OCI-LY3 (cell line): Measurements from ENCODE around the gene ARHGAP36.

Experiments
- H2AFZ ChIP-seq: fragments of 200-600, 300-600 bp; shearing (Covaris generic); 2 replicates; pipeline ENCODE4 v1.6.0; 2014; ENCODE audit warnings: antibody characterized with exemption, low read depth, low read length
- H3K27ac ChIP-seq: fragments of 200-600, 300-600 bp; sonication (generic); 2 replicates; pipeline ENCODE4 v1.5.1; 2014; ENCODE audit warnings: mild to moderate bottlenecking, low read length, moderate library complexity, mixed read lengths
- H3K27me3 ChIP-seq: fragments of 200-600, 300-600 bp; sonication (generic); 2 replicates; pipeline ENCODE4 v1.6.1; 2014; ENCODE audit warnings: low read depth, low read length, mixed read lengths
- H3K36me3 ChIP-seq: fragments of 200-600, 300-600 bp; sonication (generic); replicated peaks from 2 replicates; pipeline ENCODE3; 2014; ENCODE audit warnings: low read depth, low read length, mixed read lengths
- H3K4me1 ChIP-seq: fragments of 300-600, 200-600 bp; sonication (generic); 2 replicates; pipeline ENCODE4 v1.6.1; 2014; ENCODE audit warnings: low read length, mixed read lengths
- H3K4me2 ChIP-seq: fragments of 200-600, 300-600 bp; sonication (generic); 2 replicates; pipeline ENCODE4 v1.6.1; 2014; ENCODE audit warnings: low read length, mixed read lengths
- H3K4me3 ChIP-seq: fragments of 300-600, 200-600 bp; sonication (generic); 2 replicates; pipeline ENCODE4 v1.5.1; 2014; ENCODE audit warnings: antibody characterized with exemption, mild to moderate bottlenecking, low read length, moderate library complexity
- H3K79me2 ChIP-seq: fragments of 300-600, 200-600 bp; shearing (Covaris generic); 2 replicates; pipeline ENCODE4 v1.6.1; 2014; ENCODE audit warnings: mild to moderate bottlenecking, low read length, mixed read lengths
- H3K9ac ChIP-seq: fragments of 300-600, 200-600 bp; shearing (Covaris generic); 2 replicates; pipeline ENCODE4 v1.6.0; 2014; ENCODE audit warnings: mild to moderate bottlenecking, low read length, moderate library complexity
- H3K9me3 ChIP-seq: fragments of 200-600, 300-600 bp; shearing (Covaris generic); 2 replicates; pipeline ENCODE4 v1.6.1; 2014; ENCODE audit warnings: low read length, mixed read lengths; ENCODE audit not compliant: insufficient read depth
- H4K20me1 ChIP-seq: fragments of 200-600, 300-600 bp; sonication (generic); 2 replicates; pipeline ENCODE4 v1.6.1; 2016; ENCODE audit warnings: low read length, mixed read lengths; ENCODE audit not compliant: insufficient read depth
- EZH2phosphoT487 ChIP-seq: fragments of 200-600 bp; shearing (Covaris generic); IDR thresholded peaks from 2 replicates; pipeline ENCODE4 v1.6.1; 2018; ENCODE audit warnings: antibody characterized with exemption, mixed run types, low read depth
- TF ChIP-seq, protein P1 (sequence below): fragments of 200-600, 300-600 bp; sonication (generic); IDR thresholded peaks from 2 replicates; pipeline ENCODE4 v1.5.1; 2014; ENCODE audit warnings: antibody characterized with exemption, low read length, low read depth

The ARHGAP36 gene

DNA sequence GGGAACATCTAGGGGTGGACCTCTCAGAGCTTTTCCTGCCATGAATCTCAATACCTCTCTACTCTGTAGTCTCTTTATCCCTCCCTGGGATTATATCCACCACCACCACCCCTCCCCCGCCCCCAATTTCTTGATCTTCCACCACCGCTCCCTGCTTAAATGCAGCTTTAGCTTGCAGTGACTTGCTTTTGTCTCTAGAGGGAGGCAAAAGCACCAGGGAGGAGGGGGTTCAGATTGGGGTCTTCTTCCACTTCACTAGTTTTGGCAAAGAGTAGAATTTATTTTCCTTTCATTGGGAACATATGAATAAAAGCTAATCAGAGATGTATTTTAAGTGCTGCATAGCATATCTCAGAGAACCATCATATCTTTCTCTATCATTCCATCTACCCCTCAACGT is 5.5 kb downstream of the ARHGAP36 start:
- no peak overlapping the region for H3K27ac ChIP-seq

DNA sequence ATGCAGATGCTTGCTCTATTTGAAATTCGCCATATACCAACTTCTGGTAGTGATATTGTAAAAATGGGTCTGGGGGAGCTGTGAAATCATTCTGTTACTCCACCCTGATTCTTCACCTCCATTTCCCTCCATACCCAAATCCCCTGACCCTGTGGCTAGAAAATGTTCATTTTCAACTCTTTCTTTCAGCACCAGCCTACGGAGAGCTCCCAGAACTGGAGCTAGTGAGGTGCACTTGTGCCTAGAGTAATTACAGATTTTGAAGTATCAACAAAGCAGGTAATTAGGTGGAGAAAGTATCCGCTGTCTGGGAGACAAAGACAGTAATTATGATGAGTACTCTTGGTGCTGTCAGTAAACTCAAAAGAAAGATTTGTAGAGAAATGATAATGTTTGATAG is 8.1 kb downstream of the ARHGAP36 start:
- Histone ChIP-seq H3K4me3 (no peak overlapping the region), H3K9me3 (no peaks in the 10 kb centered on the region)

More for the DNA sequence above, 5.5 kb downstream of the ARHGAP36 start:
- Histone ChIP-seq H3K4me2 (no peak overlapping the region), H3K9ac (no peak overlapping the region), H3K9me3 (no peaks in the 10 kb centered on the region), H3K79me2 (no peaks in the 10 kb centered on the region), H3K4me3 (no peak overlapping the region), H3K36me3 (no peaks in the 10 kb centered on the region), H3K4me1 (no peaks in the 10 kb centered on the region), H2AFZ (no peak overlapping the region), H4K20me1 (no peaks in the 10 kb centered on the region), H3K27me3 (no peaks in the 10 kb centered on the region)
- TF ChIP-seq EZH2phosphoT487: no peak
- TF ChIP-seq, protein P1, sequence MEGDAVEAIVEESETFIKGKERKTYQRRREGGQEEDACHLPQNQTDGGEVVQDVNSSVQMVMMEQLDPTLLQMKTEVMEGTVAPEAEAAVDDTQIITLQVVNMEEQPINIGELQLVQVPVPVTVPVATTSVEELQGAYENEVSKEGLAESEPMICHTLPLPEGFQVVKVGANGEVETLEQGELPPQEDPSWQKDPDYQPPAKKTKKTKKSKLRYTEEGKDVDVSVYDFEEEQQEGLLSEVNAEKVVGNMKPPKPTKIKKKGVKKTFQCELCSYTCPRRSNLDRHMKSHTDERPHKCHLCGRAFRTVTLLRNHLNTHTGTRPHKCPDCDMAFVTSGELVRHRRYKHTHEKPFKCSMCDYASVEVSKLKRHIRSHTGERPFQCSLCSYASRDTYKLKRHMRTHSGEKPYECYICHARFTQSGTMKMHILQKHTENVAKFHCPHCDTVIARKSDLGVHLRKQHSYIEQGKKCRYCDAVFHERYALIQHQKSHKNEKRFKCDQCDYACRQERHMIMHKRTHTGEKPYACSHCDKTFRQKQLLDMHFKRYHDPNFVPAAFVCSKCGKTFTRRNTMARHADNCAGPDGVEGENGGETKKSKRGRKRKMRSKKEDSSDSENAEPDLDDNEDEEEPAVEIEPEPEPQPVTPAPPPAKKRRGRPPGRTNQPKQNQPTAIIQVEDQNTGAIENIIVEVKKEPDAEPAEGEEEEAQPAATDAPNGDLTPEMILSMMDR: peak; percentile 43

DNA sequence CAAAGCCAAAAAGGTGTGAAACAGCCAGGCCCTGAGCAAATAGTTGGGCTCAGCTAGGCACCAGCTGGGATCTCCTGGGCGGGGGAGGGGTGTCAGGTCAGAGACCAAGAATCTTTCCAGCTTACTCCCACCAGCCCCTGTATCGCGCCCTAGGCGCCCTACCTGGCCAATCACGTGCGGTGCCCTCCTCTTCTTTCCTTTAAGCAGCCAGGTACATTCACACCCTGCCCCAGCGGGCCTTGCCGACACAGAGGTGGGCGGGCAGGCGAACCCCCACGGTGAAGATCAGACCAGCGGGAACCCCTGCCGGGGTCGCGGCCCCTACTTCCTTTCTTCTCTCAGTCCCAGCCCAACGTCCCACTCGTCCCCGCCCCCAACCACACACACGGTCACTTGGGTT is 9.1 kb downstream of the ARHGAP36 start:
- no peak for TF ChIP-seq EZH2phosphoT487
- TF ChIP-seq, protein P1: no peak
- Histone ChIP-seq H3K9ac (no peak overlapping the region), H3K4me3 (no peak overlapping the region), H3K27me3 (no peaks in the 10 kb centered on the region), H4K20me1 (no peaks in the 10 kb centered on the region), H3K79me2 (no peaks in the 10 kb centered on the region), H3K4me1 (no peaks in the 10 kb centered on the region), H3K9me3 (no peaks in the 10 kb centered on the region), H2AFZ (no peak overlapping the region), H3K4me2 (no peak overlapping the region), H3K36me3 (no peaks in the 10 kb centered on the region), H3K27ac (no peak overlapping the region)

More for the DNA sequence above, 8.1 kb downstream of the ARHGAP36 start:
- Histone ChIP-seq H2AFZ (no peak overlapping the region), H3K4me2 (no peak overlapping the region), H3K9ac (no peak overlapping the region), H3K4me1 (no peaks in the 10 kb centered on the region), H3K27ac (no peak overlapping the region), H3K36me3 (no peaks in the 10 kb centered on the region), H3K79me2 (no peaks in the 10 kb centered on the region), H3K27me3 (no peaks in the 10 kb centered on the region), H4K20me1 (no peaks in the 10 kb centered on the region)
- no peak for TF ChIP-seq EZH2phosphoT487

DNA sequence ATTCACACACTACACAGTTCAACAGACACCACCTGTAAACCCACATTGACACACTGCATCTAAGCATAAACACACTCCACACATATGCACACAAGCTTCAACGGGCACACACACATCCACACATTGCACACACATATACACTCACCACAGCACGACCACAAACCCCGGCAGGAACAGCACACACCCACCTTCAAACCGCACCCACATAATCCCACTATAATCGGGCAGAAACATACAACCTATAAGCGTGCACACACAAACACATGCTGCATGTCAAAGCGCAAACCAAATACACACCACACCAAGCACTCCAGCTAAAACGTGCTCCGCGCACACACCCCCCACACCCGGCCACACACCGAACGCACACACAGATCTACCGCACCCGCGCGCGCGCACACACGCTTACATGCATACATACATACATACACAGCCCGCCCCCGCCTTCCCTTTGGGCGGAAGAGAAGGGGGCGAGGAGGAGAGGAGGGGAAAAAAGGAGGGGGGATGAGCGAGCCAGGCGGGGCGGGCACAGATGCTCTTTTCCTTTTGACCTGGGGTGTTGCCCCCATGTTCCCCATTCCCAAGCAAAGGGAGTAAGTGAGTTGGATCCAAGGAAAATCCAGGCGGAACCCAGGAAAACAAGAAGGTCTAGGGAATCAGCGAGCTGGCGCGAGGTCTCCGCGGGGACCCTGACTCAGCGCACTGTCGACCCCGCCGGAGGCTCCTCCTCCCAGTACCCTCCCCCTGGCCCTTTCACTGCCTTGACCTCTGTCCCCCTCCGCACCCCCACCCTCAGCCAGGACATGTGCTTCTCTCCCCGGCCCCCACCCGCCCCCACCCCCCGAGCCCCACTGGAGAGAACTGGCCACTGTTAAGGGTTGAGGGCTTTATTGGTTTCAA is 9.9 kb downstream of the ARHGAP36 start:
- H4K20me1 ChIP-seq: no peaks in the 10 kb centered on the region
- no peak overlapping the region for H2AFZ ChIP-seq
- no peak overlapping the region for H3K4me2 ChIP-seq
- no peak overlapping the region for H3K27ac ChIP-seq
- H3K27me3 ChIP-seq: no peaks in the 10 kb centered on the region
- no peaks in the 10 kb centered on the region for H3K79me2 ChIP-seq
- no peaks in the 10 kb centered on the region for H3K4me1 ChIP-seq
- no peak overlapping the region for H3K4me3 ChIP-seq
- no peak overlapping the region for H3K9ac ChIP-seq
- no peaks in the 10 kb centered on the region for H3K9me3 ChIP-seq
- TF ChIP-seq, protein P1: no peak
- no peak for TF ChIP-seq EZH2phosphoT487
- H3K36me3 ChIP-seq: no peaks in the 10 kb centered on the region
